ENCODE data around the gene SERPINB10. TPM values are rescaled to one million over a fixed set of nuclear protein-coding genes. Genes with fewer than 3 reads are reported as not detected.

Gene SERPINB10
- polyA plus RNA-seq, 3 donors = 1.3 to 2.0 (median 1.3) TPM

DNA sequence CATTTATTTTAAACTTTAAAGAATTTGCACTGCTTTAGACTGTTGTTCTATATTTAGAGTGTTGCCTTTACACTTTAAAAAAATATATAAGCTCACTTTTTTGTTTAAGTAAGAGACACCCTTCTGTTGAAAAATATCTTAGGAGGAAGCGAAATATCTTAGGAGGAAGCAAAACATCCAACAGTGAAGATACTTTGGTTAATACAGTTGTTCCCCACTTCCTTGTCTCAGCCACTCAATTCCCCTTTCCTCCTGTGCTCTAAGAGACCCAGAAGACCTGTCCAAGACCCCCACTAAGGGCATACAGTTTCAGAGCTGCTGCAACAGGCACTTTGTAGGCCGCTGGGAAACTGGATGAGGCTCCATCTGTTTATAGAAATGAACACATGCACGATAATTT, 67.9 kb downstream of the SERPINB10 start:
- Histone ChIP-seq H3K4me3 (replicated peaks in 1 of 3; ENCODE audit: low read depth in 2 of 3, low read length in 3 of 3) (peak overlapping the region in 1 of 3 experiments; percentile 62), H3K9me3 (replicated peaks in 1 of 2; ENCODE audit: control insufficient read depth in 1 of 2, insufficient read depth in 1 of 2, low read length in 2 of 2) (no peaks in the 10 kb centered on the region), H2AFZ (ENCODE audit: insufficient read depth, low read depth, low read length, poor library complexity, severe bottlenecking) (no peak overlapping the region), H3K9ac (ENCODE audit: insufficient read depth, low read length, poor library complexity, severe bottlenecking) (no peak overlapping the region), H3K4me2 (replicated peaks; ENCODE audit: extremely low read depth, low read length, poor library complexity, severe bottlenecking) (peak overlapping the region; percentile 72), H3K79me2 (ENCODE audit: insufficient read depth, low read length) (peaks cover 93% of the 10 kb centered on the region), H3K27ac (ENCODE audit: low read depth in 1 of 2, low read length in 2 of 2) (peak overlapping the region; percentile 43 to 81), H3K27me3 (ENCODE audit: control insufficient read depth in 2 of 2, insufficient read depth in 2 of 2, low read length in 2 of 2) (no peaks in the 10 kb centered on the region), H3K36me3 (replicated peaks in 1 of 2; ENCODE audit: control insufficient read depth in 1 of 2, insufficient read depth in 2 of 2, low read length in 2 of 2) (peaks cover 7 to 23% of the 10 kb centered on the region in 2 donors), H3K4me1 (ENCODE audit: control insufficient read depth in 1 of 2, insufficient read depth in 2 of 2, low read length in 2 of 2) (peaks cover 79 to 87% of the 10 kb centered on the region in 2 donors), H4K20me1 (ENCODE audit: insufficient read depth, low read length) (peaks cover 20% of the 10 kb centered on the region)
- Mint-ChIP-seq H3K27me3 (ENCODE audit: low read depth in 3 of 3) (peaks cover 0 to 2% (median 0%) of the 10 kb centered on the region in 3 donors), H3K4me1 (peaks cover 92% of the 10 kb centered on the region), H3K27ac (peak overlapping the region; percentile 82 to 93 (median 89)), H3K9me3 (no peaks in the 10 kb centered on the region), H3K4me3 (peak overlapping the region in 1 of 2 donors; percentile 86), H3K36me3 (peaks cover 13 to 31% of the 10 kb centered on the region in 2 donors)
- WGBS (ENCODE audit: insufficient coverage) = no CpG with 5 or more reads among the region's 3 CpGs
- DNase-seq = peak; percentile 30 to 71 (median 64)
- intact Hi-C loops (cut with micrococcal nuclease) = loop anchor here (5.0 to 10.0 kb wide), 4 partner anchors 83 to 1261 kb away; partner anchors contain the start of genes PHLPP1 (in 1 of the 2) and VPS4B (in 1 of the 2)
- TF ChIP-seq, protein P1, sequence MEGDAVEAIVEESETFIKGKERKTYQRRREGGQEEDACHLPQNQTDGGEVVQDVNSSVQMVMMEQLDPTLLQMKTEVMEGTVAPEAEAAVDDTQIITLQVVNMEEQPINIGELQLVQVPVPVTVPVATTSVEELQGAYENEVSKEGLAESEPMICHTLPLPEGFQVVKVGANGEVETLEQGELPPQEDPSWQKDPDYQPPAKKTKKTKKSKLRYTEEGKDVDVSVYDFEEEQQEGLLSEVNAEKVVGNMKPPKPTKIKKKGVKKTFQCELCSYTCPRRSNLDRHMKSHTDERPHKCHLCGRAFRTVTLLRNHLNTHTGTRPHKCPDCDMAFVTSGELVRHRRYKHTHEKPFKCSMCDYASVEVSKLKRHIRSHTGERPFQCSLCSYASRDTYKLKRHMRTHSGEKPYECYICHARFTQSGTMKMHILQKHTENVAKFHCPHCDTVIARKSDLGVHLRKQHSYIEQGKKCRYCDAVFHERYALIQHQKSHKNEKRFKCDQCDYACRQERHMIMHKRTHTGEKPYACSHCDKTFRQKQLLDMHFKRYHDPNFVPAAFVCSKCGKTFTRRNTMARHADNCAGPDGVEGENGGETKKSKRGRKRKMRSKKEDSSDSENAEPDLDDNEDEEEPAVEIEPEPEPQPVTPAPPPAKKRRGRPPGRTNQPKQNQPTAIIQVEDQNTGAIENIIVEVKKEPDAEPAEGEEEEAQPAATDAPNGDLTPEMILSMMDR (IDR thresholded peaks at IDR 0.05) = no peak

DNA sequence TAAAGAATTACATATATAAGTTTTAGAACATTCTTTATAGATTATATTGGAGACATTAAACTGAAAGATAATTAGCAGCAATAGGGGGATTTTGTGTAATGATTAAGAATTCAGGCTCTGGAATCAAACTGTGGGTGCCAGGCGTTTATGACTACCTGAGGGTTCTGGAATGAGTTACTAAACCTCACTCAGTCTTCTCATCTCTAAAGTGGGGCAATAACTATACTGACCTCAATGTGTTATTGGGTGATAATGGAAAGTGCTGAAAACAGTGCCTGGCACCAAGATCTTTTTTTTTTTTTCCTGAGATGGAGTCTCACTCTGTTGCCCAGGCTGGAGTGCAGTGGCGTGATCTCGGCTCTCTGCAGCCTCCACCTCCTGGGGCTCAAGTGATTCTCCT, 69.3 kb downstream of the SERPINB10 start:
- Mint-ChIP-seq H3K4me3 (no peak overlapping the region), H3K36me3 (peaks cover 23 to 43% of the 10 kb centered on the region in 2 donors), H3K9me3 (no peaks in the 10 kb centered on the region), H3K4me1 (peaks cover 92% of the 10 kb centered on the region), H3K27me3 (ENCODE audit: low read depth in 3 of 3) (peaks cover 0 to under 1% (median 0%) of the 10 kb centered on the region in 3 donors), H3K27ac (peak overlapping the region in 6 of 7 donors; percentile 56 to 87 (median 84))
- no peaks in the 10 kb centered on the region for H3K27me3 ChIP-seq (ENCODE audit: control insufficient read depth in 2 of 2, insufficient read depth in 2 of 2, low read length in 2 of 2)
- H3K9ac ChIP-seq (ENCODE audit: insufficient read depth, low read length, poor library complexity, severe bottlenecking) = no peak overlapping the region
- H3K36me3 ChIP-seq (replicated peaks in 1 of 2; ENCODE audit: control insufficient read depth in 1 of 2, insufficient read depth in 2 of 2, low read length in 2 of 2) = peaks cover 14 to 35% of the 10 kb centered on the region in 2 donors
- peaks cover 35% of the 10 kb centered on the region for H4K20me1 ChIP-seq (ENCODE audit: insufficient read depth, low read length)
- TF ChIP-seq, protein P1 (IDR thresholded peaks at IDR 0.05) = no peak
- intact Hi-C loops (cut with micrococcal nuclease) = loop anchor here (5.0 to 10.0 kb wide), 4 partner anchors 85 to 1262 kb away; partner anchors contain the start of genes PHLPP1 (in 1 of the 2) and VPS4B (in 1 of the 2)
- peak overlapping the region; percentile 49 to 71 for H3K27ac ChIP-seq (ENCODE audit: low read depth in 1 of 2, low read length in 2 of 2)
- H3K9me3 ChIP-seq (replicated peaks in 1 of 2; ENCODE audit: control insufficient read depth in 1 of 2, insufficient read depth in 1 of 2, low read length in 2 of 2) = no peaks in the 10 kb centered on the region
- H3K4me2 ChIP-seq (replicated peaks; ENCODE audit: extremely low read depth, low read length, poor library complexity, severe bottlenecking) = no peak overlapping the region
- H3K4me3 ChIP-seq (replicated peaks in 1 of 3; ENCODE audit: low read depth in 2 of 3, low read length in 3 of 3) = no peak overlapping the region
- WGBS (ENCODE audit: insufficient coverage) = no CpG with 5 or more reads among the region's 3 CpGs
- H2AFZ ChIP-seq (ENCODE audit: insufficient read depth, low read depth, low read length, poor library complexity, severe bottlenecking) = no peak overlapping the region
- H3K79me2 ChIP-seq (ENCODE audit: insufficient read depth, low read length) = peaks cover 88% of the 10 kb centered on the region
- DNase-seq = no peak
- H3K4me1 ChIP-seq (ENCODE audit: control insufficient read depth in 1 of 2, insufficient read depth in 2 of 2, low read length in 2 of 2) = peaks cover 80 to 87% of the 10 kb centered on the region in 2 donors
